ENCODE data around the gene LCP2.

LCP2 gene

DNA sequence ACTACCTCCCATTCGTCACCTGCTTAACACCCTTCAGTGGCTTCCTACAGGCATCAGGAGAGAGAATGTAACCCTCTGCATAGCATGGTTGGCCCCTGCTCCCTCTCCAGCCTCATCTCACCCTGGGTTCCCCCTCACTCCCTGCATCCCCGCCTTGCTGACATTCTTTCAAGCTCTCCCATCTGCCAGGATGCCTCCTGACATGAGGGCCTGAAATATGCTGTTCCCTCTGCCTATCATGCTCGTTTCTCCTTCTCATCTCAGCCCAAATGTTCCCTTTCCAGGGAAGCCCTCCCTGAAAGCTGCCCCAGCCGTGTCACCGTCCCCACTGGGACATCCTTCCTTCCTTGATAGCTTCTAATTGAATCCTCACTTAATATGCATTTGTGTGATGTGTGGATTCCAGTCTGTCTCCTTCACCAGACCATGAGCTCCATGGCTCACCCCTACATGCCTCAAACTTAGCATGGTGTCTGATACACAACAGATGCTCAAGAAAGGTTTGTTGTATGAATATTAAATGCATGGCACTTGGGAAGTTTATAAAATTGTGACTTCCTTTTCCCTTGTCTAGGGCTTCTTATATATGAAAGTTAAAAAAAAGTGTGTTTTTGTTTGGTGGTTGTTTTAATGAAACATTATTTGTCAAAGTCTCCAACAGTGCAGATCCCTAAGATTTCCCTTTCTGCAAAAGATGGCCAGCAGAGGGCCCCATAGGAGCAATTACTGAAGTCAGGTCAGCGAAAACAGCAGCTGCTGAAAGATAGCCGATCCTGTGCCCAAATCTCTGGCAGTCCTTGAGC, 72.0 kb downstream of the LCP2 start:
- no peak overlapping the region for H3K4me3 Mint-ChIP-seq
- DNase-seq (ENCODE audit: low spot score in 2 of 2): peak; percentile 55 to 63
- peak; percentile 47 for ATAC-seq (ENCODE audit: low read depth)
- H3K36me3 Mint-ChIP-seq: no peaks in the 10 kb centered on the region
- no peaks in the 10 kb centered on the region for H3K9me3 Mint-ChIP-seq
- peaks cover 7% of the 10 kb centered on the region for H3K27me3 Mint-ChIP-seq
- H3K27ac Mint-ChIP-seq: no peak overlapping the region
- H3K4me1 Mint-ChIP-seq: peaks cover 2% of the 10 kb centered on the region

DNA sequence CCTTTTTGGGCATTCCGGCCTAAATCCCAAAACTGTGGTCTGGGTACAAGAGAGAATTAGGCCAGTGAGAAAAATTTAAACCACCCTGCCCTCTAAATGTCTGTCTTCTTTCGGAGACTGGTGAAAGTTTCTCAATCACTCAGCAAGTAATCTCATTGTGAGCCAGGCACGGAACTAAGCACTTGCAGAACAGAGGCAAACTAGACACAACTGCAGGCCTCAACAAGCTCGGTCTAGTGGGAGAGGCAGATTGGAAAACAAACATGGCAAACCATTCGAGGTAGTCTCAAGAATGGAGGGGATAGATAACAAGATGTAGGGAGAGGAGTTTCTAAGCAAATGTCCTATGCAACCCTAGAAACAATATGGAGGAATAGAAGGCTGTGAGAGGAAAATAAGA, 73.7 kb downstream of the LCP2 start:
- DNase-seq (ENCODE audit: low spot score in 2 of 2) (no peak), ATAC-seq (ENCODE audit: low read depth) (no peak)
- Mint-ChIP-seq H3K9me3 (no peaks in the 10 kb centered on the region), H3K27ac (no peak overlapping the region), H3K27me3 (peaks cover 7% of the 10 kb centered on the region), H3K4me3 (no peak overlapping the region), H3K36me3 (no peaks in the 10 kb centered on the region), H3K4me1 (peaks cover 10% of the 10 kb centered on the region)

DNA sequence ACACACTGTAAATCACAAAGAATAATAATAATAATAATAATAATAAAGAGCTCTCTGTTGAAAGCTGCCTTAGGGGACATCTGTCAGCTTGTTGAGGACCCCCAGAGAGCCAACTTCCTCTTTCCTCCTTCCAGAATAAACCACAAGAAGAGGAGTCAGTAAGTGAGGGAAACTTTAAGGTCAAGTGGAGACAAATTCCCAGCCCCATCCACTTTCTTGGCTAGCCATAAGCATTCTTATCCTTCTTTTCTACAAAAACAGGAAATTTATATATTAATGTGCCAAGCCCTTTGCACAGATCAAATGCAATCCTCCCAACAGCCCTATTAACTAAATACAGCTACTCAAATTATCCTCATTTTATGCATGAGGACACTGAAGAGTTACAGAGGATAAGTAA, 74.2 kb downstream of the LCP2 start:
- Mint-ChIP-seq H3K4me1 (peaks cover 10% of the 10 kb centered on the region), H3K9me3 (no peaks in the 10 kb centered on the region), H3K27ac (no peak overlapping the region), H3K4me3 (no peak overlapping the region), H3K36me3 (no peaks in the 10 kb centered on the region), H3K27me3 (peaks cover 5% of the 10 kb centered on the region)
- ATAC-seq (ENCODE audit: low read depth): no peak
- no peak for DNase-seq (ENCODE audit: low spot score in 2 of 2)

DNA sequence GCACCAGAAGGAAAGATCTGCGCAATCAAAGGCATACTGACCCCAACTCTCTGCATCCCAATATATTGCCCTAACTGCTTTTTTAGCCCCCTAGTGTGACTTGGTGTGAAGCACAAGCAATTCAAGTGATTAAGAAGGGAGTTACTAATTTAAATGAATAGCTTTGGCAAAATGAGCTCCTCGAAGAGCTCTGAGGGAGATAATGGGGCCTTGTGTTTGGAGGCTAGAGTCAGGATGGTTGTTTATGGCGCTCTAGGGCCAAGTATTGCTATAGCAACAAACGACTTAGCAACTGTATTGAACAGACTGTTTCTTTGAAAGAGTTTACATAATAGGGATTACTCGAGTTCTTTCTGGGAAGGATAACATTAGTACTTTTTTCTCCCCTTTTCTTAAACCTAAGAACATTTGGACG, 76.2 kb downstream of the LCP2 start:
- no peak overlapping the region for H3K4me3 Mint-ChIP-seq
- no peaks in the 10 kb centered on the region for H3K36me3 Mint-ChIP-seq
- H3K4me1 Mint-ChIP-seq: peaks cover 10% of the 10 kb centered on the region
- ATAC-seq (ENCODE audit: low read depth): no peak
- H3K27ac Mint-ChIP-seq: no peak overlapping the region
- no peak for DNase-seq (ENCODE audit: low spot score in 2 of 2)
- H3K27me3 Mint-ChIP-seq: peaks cover 5% of the 10 kb centered on the region
- no peaks in the 10 kb centered on the region for H3K9me3 Mint-ChIP-seq

DNA sequence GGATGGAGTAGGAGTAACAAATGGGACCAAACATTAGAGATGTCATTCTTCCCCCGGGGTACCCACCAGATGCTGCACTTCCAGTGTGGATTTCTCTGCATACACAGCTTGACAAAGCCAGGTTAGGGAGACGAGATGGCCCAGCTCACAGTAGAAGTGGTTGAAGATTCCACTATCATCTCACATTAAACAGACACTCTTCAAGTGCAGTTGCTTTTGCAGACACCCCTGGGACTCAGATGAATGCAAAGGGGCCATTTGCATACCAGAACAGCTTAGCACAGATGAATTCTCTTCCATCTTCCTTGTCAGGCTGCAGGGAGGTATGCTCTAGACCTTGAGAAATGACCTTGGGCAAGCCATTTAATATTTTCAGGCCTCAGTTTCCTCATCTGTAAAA, 77.4 kb downstream of the LCP2 start:
- ATAC-seq (ENCODE audit: low read depth) (no peak), DNase-seq (ENCODE audit: low spot score in 2 of 2) (no peak)
- no peaks in the 10 kb centered on the region for H3K9me3 Mint-ChIP-seq
- no peak overlapping the region for H3K27ac Mint-ChIP-seq
- H3K27me3 Mint-ChIP-seq: peaks cover under 1% of the 10 kb centered on the region
- peaks cover 8% of the 10 kb centered on the region for H3K4me1 Mint-ChIP-seq
- H3K36me3 Mint-ChIP-seq: no peaks in the 10 kb centered on the region
- no peak overlapping the region for H3K4me3 Mint-ChIP-seq

DNA sequence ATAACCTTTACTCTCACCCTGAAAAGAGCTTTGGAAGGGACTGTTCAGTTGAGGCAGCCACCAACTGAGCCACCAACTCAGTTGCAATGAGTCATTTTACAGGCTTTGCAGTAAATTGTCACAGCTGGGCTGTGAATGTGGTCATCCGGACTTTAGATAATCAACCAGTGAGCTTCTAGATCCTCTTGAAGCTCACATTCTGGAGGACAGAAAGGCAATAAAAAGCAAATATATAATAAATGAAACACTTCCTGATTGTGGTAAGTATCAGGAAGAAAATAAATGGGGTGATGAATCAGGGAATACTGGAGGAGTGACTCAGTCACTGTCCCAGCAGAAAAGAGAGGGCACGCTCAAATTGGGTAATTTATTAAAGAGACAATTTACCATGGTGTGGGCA, 78.0 kb downstream of the LCP2 start:
- DNase-seq (ENCODE audit: low spot score in 2 of 2): no peak
- Mint-ChIP-seq H3K9me3 (no peaks in the 10 kb centered on the region), H3K27me3 (no peaks in the 10 kb centered on the region)

DNA sequence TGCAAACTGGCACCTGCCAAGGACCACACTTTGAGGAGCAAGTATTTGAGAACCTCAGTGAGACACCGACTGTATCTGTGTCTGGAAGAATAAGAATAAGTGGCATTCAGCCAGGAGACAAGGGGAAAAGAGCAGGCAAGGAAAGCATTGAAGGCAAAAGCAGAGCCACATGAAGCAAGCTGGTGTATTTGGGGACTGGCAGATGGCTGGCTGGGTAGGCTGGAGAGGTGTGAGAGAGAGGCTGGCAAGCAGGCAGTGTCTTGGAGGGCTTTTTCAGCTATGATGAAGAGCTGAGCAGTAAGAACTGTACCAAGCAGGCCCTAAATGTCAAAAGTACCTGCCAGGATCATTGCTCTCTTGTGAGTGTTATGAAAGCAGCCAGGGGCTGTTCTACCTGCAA, 78.9 kb downstream of the LCP2 start:
- Mint-ChIP-seq H3K27me3 (no peaks in the 10 kb centered on the region), H3K9me3 (no peaks in the 10 kb centered on the region), H3K36me3 (no peaks in the 10 kb centered on the region), H3K4me1 (peaks cover 8% of the 10 kb centered on the region), H3K27ac (no peak overlapping the region), H3K4me3 (no peak overlapping the region)
- no peak for ATAC-seq (ENCODE audit: low read depth)
- DNase-seq (ENCODE audit: low spot score in 2 of 2): no peak

More for the DNA sequence above, 78.0 kb downstream of the LCP2 start:
- Mint-ChIP-seq H3K4me1 (peaks cover 8% of the 10 kb centered on the region), H3K4me3 (no peak overlapping the region), H3K36me3 (no peaks in the 10 kb centered on the region), H3K27ac (no peak overlapping the region)
- ATAC-seq (ENCODE audit: low read depth): no peak

DNA sequence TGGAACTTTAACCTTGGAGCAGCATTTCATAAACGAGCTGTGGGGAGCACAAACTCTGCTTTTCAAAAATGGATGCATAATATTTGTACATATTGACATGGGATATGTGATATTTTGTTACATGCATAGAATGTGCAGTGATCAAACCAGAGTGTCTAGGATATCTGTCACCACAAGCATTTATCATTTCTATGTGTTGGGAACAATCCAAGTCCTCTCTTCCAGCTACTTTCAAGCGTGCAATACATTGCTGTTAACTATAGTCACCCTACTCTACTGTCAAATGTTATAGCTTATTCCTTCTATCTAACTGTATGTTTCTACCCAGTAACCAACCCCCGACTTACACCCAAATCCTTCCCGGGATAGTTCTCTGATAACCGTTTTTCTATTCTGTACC, 79.7 kb downstream of the LCP2 start:
- Mint-ChIP-seq H3K36me3 (no peaks in the 10 kb centered on the region), H3K27ac (no peak overlapping the region), H3K27me3 (no peaks in the 10 kb centered on the region), H3K4me1 (peaks cover 8% of the 10 kb centered on the region), H3K9me3 (no peaks in the 10 kb centered on the region), H3K4me3 (no peak overlapping the region)
- no peak for DNase-seq (ENCODE audit: low spot score in 2 of 2)
- ATAC-seq (ENCODE audit: low read depth): no peak

DNA sequence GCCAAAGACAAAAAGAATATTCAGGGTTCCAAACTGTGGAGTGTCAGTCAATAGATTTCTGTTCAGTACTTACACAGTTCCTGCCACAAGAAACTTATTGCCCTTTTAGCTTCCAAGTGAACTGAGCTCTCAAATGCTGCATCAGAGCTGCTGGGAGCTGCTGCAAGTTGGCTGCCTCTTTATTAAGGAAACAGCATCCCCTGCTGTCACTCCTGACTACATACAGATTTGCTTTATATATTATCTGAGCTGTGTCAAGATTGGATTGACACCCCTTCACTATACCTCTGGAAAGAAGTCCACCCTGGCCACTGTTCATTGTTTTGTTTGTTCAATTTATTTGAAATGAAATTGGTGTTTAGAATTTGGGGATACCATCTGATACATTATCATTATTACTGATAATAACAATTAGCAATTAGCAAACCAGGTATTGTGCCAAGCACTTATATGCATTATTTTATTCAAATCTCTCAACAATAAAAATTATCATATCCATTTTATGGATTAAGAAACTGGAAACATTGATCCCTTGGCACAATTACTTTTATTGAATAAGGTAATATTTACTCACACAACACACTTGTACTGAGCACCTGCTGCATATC, 81.2 kb downstream of the LCP2 start:
- H3K4me3 Mint-ChIP-seq: no peak overlapping the region
- no peak for ATAC-seq (ENCODE audit: low read depth)
- no peak overlapping the region for H3K27ac Mint-ChIP-seq
- no peak for DNase-seq (ENCODE audit: low spot score in 2 of 2)
- no peaks in the 10 kb centered on the region for H3K36me3 Mint-ChIP-seq
- no peaks in the 10 kb centered on the region for H3K27me3 Mint-ChIP-seq
- no peaks in the 10 kb centered on the region for H3K9me3 Mint-ChIP-seq
- H3K4me1 Mint-ChIP-seq: peaks cover 8% of the 10 kb centered on the region

DNA sequence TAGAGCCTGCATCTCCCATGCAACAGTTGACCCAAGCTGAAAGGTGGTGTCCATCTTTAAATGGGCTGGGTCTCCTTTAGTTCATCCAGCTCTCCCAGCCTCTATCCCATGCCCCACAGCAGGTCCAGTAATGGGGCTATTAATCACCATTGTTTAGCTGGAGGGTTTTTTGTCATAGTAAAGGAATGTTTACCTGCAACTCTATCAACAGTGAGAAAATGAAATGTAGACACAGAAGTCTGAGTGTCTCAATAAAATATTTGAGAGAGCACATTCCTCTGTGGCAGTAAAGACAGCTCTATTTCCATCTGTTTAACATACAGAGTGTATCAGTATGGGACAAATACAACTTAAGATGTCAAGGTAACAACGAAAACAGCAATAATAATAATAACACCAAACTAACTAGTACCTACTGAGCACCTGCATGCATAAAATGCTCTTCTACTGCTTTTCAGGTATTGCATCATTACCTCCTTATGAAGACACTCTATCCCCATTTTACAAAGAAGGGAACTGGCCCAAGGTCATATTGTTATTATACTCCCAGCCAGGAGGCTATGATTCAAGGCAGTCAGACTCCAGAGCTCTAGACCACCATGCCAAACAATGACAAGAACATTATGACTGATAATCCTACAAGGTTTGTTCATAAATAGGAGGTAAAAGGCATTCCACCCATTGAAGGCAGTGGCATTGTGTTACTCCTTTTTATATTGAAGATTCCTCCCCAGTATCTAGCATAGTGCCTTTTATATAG, 85.8 kb downstream of the LCP2 start:
- no peak for DNase-seq (ENCODE audit: low spot score in 2 of 2)
- no peak overlapping the region for H3K4me3 Mint-ChIP-seq
- H3K36me3 Mint-ChIP-seq: no peaks in the 10 kb centered on the region
- H3K27ac Mint-ChIP-seq: no peak overlapping the region
- peaks cover 13% of the 10 kb centered on the region for H3K27me3 Mint-ChIP-seq
- peaks cover 1% of the 10 kb centered on the region for H3K9me3 Mint-ChIP-seq
- ATAC-seq (ENCODE audit: low read depth): no peak
- H3K4me1 Mint-ChIP-seq: no peaks in the 10 kb centered on the region

DNA sequence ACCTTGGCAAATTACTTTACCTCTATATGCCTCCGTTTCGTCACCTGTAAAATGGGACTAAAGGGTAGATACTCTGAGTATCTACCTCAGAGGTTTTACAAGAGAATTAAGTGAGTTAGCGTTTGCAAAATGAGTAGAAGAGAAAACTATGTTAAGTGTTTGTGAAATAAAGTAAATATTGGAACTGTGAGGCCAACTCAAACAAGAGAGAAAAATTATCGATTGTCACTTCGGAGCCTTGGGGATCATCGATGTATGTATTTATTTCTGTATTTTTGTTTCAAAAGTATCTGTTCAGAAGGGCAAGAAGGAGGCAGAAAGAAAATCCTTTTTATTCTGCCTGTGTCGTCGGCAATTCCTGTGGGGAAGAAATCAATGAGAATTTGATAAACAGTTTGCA, 90.6 kb downstream of the LCP2 start:
- Mint-ChIP-seq H3K9me3 (peaks cover 1% of the 10 kb centered on the region), H3K4me3 (no peak overlapping the region), H3K27ac (no peak overlapping the region), H3K4me1 (no peaks in the 10 kb centered on the region), H3K27me3 (peaks cover 17% of the 10 kb centered on the region), H3K36me3 (no peaks in the 10 kb centered on the region)
- ATAC-seq (ENCODE audit: low read depth) (no peak), DNase-seq (ENCODE audit: low spot score in 2 of 2) (no peak)

DNA sequence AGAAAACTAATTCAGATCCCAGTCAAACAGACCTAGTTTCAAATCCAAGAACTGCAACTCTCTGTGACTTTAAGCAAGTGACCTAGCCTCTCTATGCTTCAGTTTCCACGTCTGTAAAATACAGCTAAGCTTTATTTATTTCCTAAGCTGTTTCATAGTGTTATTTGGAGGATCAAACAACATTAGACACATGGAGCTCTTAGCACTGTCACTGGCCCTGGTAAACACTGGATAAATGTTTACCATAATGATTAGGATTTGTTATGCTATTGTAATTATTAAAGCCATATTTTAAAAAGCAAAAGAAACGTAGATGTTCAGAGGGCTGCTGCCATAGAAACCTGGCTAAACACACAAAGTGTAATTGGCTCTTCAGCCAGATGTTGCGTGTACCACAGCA, 91.4 kb downstream of the LCP2 start:
- H3K4me3 Mint-ChIP-seq: no peak overlapping the region

DNA sequence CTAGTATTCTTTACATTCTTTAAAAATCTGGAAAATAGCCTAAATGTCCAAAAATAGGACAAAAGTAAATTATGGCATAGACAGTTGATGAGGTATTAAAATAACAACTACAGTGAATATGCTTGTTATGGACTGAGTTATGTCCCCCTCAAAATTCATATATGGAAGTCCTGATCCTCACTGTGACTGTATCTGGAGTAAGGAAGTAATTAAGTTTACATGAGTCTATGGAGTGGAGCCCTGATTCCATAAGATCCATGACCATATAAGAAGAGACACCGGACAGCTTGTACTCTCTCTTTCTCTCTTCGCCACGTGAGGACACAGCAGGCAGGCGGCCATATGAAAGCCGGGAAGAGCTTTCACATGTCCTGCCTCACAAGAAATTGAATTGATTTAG, 93.4 kb downstream of the LCP2 start:
- Mint-ChIP-seq H3K36me3 (no peaks in the 10 kb centered on the region), H3K9me3 (no peaks in the 10 kb centered on the region), H3K4me3 (no peak overlapping the region), H3K27ac (no peak overlapping the region), H3K27me3 (peaks cover 9% of the 10 kb centered on the region), H3K4me1 (no peaks in the 10 kb centered on the region)
- DNase-seq (ENCODE audit: low spot score in 2 of 2) (no peak), ATAC-seq (ENCODE audit: low read depth) (no peak)

More for the DNA sequence above, 91.4 kb downstream of the LCP2 start:
- H3K36me3 Mint-ChIP-seq: no peaks in the 10 kb centered on the region
- no peak overlapping the region for H3K27ac Mint-ChIP-seq
- peaks cover 17% of the 10 kb centered on the region for H3K27me3 Mint-ChIP-seq
- H3K4me1 Mint-ChIP-seq: no peaks in the 10 kb centered on the region
- H3K9me3 Mint-ChIP-seq: peaks cover 1% of the 10 kb centered on the region
- DNase-seq (ENCODE audit: low spot score in 2 of 2): no peak
- ATAC-seq (ENCODE audit: low read depth): no peak

DNA sequence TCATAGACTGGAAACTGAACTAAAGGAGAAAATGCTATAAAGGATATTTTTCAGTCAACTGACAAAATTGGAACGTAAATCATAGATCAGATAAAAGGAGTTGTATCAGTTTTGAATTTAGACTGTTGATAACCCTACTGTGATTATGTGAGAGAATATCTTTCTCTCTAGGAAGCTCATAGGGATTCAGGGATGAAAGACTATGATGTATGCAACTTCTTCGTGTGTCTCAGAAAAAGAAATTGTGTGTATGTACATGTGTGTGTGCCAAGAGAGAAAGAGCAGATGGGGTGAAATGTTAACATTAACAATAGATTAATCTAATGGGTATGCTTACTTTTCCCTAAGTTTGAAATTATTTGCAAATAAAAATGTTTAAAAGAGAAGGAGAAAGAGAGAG, 95.5 kb downstream of the LCP2 start:
- ATAC-seq (ENCODE audit: low read depth) (no peak), DNase-seq (ENCODE audit: low spot score in 2 of 2) (no peak)
- H3K27me3 Mint-ChIP-seq: peaks cover 9% of the 10 kb centered on the region
- no peak overlapping the region for H3K27ac Mint-ChIP-seq
- no peaks in the 10 kb centered on the region for H3K4me1 Mint-ChIP-seq
- no peak overlapping the region for H3K4me3 Mint-ChIP-seq
- no peaks in the 10 kb centered on the region for H3K9me3 Mint-ChIP-seq
- no peaks in the 10 kb centered on the region for H3K36me3 Mint-ChIP-seq
